ENCODE results near the gene SEPHS1.
A peak's percentile ranks its signal among the peaks of the same experiment; 100 is the strongest.

Gene SEPHS1

DNA sequence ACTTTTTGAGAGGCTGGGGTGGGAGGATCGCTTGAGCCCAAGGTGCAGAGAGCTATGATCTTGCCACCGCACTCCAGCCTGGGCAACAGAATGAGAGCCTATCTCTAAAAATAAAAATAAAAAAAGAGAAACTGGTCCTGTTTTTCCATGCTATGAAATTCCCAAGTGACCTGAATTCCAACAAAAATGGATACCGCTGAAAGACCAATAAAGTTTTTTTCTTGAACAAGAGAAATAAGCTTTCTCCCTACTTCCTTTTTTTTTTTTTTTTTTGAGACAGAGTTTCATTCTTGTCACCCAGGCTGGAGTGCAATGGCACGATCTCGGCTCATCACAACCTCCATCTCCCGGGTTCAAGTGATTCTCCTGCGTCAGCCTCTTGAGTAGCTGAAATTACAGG lies 12.5 kb upstream of the SEPHS1 start:
- TF ChIP-seq CTCF (IDR thresholded peaks at IDR 0.05; ENCODE audit: low read depth, low read length), result no peak
- DNase-seq (ENCODE audit: extremely low read depth, low read depth), result no peak

- DNase-seq (ENCODE audit: extremely low read depth, low read depth), result no peak
- no peak for TF ChIP-seq CTCF (IDR thresholded peaks at IDR 0.05; ENCODE audit: low read depth, low read length)
These were observed 8.3 kb upstream of the SEPHS1 start for GRCh38 chr10:13356392-13356791.

DNA sequence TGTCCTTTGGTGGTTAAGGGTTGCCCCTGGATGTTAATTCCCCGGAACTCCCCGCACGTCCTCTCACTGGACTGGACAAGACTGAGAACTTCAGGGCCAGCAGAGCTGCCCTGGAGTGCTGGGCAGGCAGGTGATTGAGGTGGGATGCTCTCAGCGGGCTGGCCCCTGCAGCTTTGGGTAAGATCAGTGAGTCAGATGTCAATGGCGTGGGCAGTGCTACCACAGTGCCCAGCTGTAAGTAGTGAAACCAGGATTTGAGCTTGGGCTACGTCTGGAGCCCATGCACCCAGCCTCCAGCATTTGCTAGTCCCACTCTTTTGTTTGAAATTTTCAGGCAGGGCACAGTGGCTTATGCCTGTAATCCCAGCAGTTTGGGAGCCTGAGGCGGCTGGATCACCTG lies 6.7 kb upstream of the SEPHS1 start:
- no peak for TF ChIP-seq CTCF (IDR thresholded peaks at IDR 0.05; ENCODE audit: low read depth, low read length)
- DNase-seq (ENCODE audit: extremely low read depth, low read depth), result no peak

DNA sequence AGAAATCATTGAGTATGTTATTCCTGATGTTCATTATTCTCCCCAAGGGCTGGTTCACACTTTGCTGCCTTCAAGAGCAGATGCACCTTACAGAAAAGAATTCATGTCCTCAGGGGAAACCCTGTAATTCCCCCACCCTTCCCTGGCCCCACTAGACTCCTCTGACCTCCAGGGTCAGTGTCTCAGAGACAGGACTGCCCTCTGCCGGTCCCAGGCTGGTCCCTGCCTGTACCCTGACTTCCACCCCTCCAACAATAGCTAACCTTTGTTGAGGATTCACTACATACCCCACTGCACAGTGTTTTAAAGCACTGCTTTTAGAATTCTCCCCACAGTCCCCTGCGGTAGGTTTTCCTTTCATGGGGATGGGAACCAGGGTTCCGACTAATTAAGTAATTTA lies 4.4 kb upstream of the SEPHS1 start:
- TF ChIP-seq CTCF (IDR thresholded peaks at IDR 0.05; ENCODE audit: low read depth, low read length), result no peak; the same call in 1 of the 2 replicates
- no peak for DNase-seq (ENCODE audit: extremely low read depth, low read depth)

GRCh38 chr10:13351340-13351915 lies 3.3 kb upstream of the SEPHS1 start:
- DNase-seq (ENCODE audit: extremely low read depth, low read depth), result no peak
- TF ChIP-seq CTCF (IDR thresholded peaks at IDR 0.05; ENCODE audit: low read depth, low read length), result no peak

DNA sequence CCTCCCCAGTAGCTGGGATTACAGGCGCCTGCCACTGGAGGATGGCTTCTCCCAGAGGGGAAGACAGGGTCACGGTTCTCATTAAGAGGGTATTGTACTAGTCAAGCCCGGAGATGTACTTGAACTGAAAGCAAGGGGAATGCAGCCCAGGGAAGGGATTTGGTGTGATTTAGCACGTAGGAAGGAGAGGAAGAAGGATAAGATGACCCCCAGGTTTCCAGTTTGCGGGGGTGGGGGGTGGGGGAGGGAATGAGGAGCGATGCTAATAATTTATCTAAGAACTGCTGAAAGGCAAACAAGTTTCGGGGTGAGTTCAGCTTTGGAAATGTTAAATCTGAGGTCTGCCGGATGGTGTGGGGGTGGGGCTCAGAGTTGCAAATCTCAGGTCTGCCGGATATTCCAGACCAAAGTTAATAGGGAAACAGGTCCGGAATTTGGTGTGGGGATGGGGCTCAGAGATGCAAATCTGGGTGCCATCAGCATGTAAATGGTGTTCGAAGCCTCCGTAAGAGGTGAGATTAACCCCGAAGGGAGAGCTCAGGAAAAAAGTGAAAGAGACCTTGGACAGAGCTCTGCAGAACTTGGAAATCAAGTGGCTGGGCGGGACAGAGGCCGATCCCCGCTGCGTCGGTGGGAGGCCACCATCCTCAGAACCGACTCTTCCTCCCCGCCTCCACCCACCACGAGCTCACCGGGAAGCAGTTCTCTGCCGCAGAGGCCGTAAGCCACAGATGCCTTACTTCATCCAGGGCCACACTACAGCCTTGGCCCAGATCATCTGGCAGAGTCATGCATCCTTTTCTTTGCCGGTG lies 1.6 kb upstream of the SEPHS1 start:
- TF ChIP-seq CTCF (IDR thresholded peaks at IDR 0.05; ENCODE audit: low read depth, low read length), result no peak
- DNase-seq (ENCODE audit: extremely low read depth, low read depth), result no peak

DNA sequence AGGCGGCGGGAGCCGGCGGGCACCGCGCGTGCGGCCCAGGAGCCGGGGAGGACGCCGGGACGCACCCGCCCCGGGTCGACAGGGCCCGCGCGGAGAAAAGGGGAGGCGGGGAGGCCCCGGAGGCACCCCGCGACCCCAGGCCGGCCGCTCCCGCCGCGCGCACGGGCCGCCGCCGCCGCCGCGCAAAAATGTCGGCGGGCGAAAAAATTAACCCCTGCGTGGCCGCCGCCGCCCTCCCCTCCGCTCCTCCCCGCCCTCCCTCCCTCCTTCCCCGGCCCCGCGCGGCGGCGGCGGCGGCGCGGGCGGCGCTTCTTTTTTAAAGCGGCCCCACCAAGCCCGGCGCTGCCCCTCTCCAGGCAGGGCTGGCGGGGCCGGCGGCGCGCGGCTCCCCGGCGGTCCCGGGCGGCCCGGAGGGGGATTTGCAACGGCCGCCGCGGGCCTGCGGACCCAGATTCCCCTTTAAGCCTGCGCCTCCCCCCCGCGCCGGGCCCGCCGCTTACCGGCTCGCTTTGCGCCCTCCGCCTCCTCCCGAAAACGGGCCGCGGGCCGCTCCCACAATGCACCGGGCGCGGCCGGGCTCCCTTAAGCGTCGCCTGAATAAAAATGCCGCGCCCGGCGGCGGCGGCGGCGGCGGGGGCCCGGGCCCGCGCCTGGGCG lies 465 bp downstream of the SEPHS1 start:
- peak; percentile 49 for DNase-seq (ENCODE audit: extremely low read depth, low read depth)
- TF ChIP-seq CTCF (IDR thresholded peaks at IDR 0.05; ENCODE audit: low read depth, low read length), result no peak

All from AG09319 (cell line).